ENCODE data around the gene SRL. TPM values are rescaled to one million over a fixed set of nuclear protein-coding genes. Genes with fewer than 3 reads are reported as not detected.

Gene SRL
- total and polyA plus RNA-seq, 2 of the 8 experiments (the other 6 are each of a cell fraction or from before 2014, with no cell fraction given) = 0.05 TPM; not detected in 1

GRCh38 chr16:4273858-4274311, 32.0 kb upstream of the SRL start (continued):
- no peak for TF ChIP-seq ATF3 (IDR thresholded peaks at IDR 0.05; ENCODE audit: insufficient read depth, low read depth, low read length)
- no peak for TF ChIP-seq POU5F1 (IDR thresholded peaks at IDR 0.05; ENCODE audit: low read depth, low read length)
- no peak for TF ChIP-seq CEBPB (IDR thresholded peaks at IDR 0.05; ENCODE audit: low read depth, low read length)
- no peak for TF ChIP-seq YY1 (IDR thresholded peaks at IDR 0.05; ENCODE audit: low read depth, low read length)
- TF ChIP-seq TCF12 (IDR thresholded peaks at IDR 0.05; ENCODE audit: low read depth, low read length) = no peak
- TF ChIP-seq RAD21 (IDR thresholded peaks at IDR 0.05 in 1 of 2, conservative IDR thresholded peaks at IDR 0.05 in 1 of 2; ENCODE audit: low read depth in 2 of 2, low read length in 2 of 2) = no peak
- no peak for TF ChIP-seq CHD1 (IDR thresholded peaks at IDR 0.05; ENCODE audit: low read depth, low read length)
- TF ChIP-seq HDAC6 (IDR thresholded peaks at IDR 0.05; ENCODE audit: low read depth, low read length) = no peak
- peak; percentile 41; the same call in 1 of the 2 replicates for TF ChIP-seq TBP (IDR thresholded peaks at IDR 0.05; ENCODE audit: low read depth, low read length)
- peak in 2 of 3 experiments; percentile 38 to 39; a peak in 3 of 4 replicates for TF ChIP-seq CTCF (IDR thresholded peaks at IDR 0.05; ENCODE audit: control extremely low read depth in 1 of 3, insufficient read depth in 1 of 3, low read depth in 1 of 3, low read length in 3 of 3)
- no peak for TF ChIP-seq SIN3A (conservative IDR thresholded peaks at IDR 0.05 in 1 of 2, IDR thresholded peaks at IDR 0.05 in 1 of 2; ENCODE audit: low read depth in 1 of 2, low read length in 2 of 2)
- TF ChIP-seq POLR2A (IDR thresholded peaks at IDR 0.05; ENCODE audit: control extremely low read depth in 1 of 2, low read depth in 2 of 2, low read length in 2 of 2) = peak; percentile 58 to 73; a peak in 2 of 3 replicates
- TF ChIP-seq FOSL1 (IDR thresholded peaks at IDR 0.05; ENCODE audit: insufficient read depth, low read depth, low read length) = no peak
- no peak for TF ChIP-seq KDM1A (IDR thresholded peaks at IDR 0.05; ENCODE audit: borderline replicate concordance, low read length)
- no peak for TF ChIP-seq ASH2L (IDR thresholded peaks at IDR 0.05; ENCODE audit: low read length)
- no peak for TF ChIP-seq BCL11A (IDR thresholded peaks at IDR 0.05; ENCODE audit: low read depth in 2 of 2, low read length in 2 of 2)
- no peak for TF ChIP-seq EGR1 (IDR thresholded peaks at IDR 0.05; ENCODE audit: borderline replicate concordance, low read depth, low read length)
- TF ChIP-seq JUND (IDR thresholded peaks at IDR 0.05; ENCODE audit: low read length) = no peak
- no peak for TF ChIP-seq CBX5 (IDR thresholded peaks at IDR 0.05; ENCODE audit: low read depth, low read length)
- no peak for TF ChIP-seq SAP30 (IDR thresholded peaks at IDR 0.05; ENCODE audit: insufficient read depth, insufficient replicate concordance, low read length)
- no peak for TF ChIP-seq BACH1 (IDR thresholded peaks at IDR 0.05; ENCODE audit: low read length)
- TF ChIP-seq NRF1 (IDR thresholded peaks at IDR 0.05; ENCODE audit: low read depth, low read length) = no peak
- TF ChIP-seq HDAC2 (IDR thresholded peaks at IDR 0.05; ENCODE audit: borderline replicate concordance in 1 of 2, low read depth in 2 of 2, low read length in 2 of 2) = no peak

Measured in H1 (cell line).